HG02981 (cell line): Measurements from ENCODE around the gene PPP1R9B.

Experiments
- ATAC-seq: cut with Tn5 transposase; IDR thresholded peaks from one replicate; pipeline ENCODE4 v1.9.1; 2021; ENCODE audit warnings: mild to moderate bottlenecking, moderate library complexity; ENCODE audit not compliant: unreplicated experiment

Gene PPP1R9B

DNA sequence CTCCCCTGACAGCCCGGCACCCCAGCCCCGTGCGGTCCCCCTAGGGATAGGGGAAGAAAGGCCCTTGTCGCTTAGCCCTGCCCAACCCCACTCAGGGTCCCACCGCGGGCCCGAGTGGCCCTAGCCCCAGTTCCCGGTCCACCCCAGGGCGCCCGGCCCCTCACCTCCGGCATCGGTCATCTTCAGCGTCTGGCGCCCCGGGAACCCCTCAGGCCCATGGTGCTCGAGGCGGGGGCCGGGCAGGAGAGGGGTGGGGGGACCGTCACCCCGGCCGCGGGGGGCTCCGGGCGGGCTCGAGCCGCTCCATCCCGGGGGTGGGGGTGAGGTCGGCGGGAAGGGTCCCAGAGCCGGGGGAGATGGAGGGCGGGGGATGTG is 21.1 kb downstream of the PPP1R9B start:
- no peak for ATAC-seq

DNA sequence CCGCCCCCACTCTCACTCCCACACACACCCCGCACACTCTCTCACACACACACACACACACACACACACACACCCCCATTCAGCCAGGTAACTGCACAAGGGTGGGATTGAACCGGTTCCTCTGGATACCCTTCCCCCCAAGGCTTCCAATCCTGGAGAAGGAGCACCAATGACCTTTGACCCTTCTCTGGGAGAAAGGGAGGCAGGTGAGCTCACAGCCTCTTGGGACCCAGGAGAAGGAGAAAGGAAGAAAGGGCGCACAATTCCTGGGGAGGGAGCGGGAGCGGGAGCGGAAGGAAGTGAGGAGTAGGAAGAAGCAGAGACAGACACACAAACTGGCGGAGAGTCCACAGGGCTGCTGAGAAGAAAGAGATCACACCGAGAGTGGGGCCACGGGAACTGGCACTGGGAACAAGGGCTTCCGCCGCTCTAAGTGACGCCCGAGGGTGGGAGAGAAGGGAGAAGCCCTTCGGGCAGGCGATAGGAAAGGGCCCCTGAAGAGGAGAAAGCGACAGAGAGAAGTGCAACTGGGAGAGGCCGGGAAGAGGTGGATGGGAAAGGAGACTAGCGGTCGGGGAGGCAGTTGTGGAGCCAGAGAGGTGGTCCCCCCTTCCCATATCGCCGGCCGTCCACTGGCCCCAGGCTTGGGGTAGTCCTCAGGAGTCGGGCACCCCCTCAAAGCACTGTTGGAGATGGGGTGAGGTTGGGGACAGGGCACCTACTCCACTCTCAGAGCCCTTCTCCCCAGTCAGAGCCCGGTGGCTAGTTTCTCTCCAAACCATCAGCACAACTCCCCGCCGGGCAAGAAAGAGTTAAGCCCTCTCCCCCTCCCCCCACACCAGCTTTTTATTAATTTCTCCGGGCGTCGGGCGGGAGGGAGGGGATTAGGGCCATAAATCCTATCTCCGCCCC is 21.8 kb downstream of the PPP1R9B start:
- no peak for ATAC-seq

DNA sequence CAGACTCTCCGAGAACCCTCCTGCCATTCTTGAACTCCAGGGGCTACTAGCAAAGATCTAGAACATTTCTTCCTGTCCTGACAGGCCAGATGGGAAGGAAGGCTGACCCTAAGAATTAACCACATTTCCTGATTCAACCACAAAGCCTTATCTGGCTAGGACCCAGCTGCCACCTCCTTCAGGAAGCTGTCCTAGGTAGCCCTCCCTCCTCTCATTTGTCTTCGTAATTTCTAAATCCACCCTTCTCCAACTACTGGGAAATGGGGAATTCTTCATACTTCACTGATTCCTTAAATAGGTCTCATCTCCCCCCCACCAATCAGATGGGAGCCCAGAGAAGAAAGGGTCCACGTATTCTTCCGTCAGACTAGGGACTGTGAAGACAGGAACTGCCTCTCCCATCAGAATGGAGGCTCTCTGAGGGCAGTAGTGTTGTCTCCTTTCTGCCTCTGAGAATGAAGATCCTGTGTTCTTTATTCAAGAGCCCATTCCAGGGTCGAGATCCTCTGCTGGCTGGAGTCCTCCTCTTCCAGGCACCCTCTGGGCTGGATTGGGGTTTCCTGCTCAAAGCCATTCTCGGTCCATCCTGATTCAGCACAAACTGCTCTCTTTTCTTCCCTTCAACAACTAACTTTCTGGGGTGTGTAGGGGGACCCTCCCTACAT is 22.6 kb downstream of the PPP1R9B start:
- no peak for ATAC-seq

DNA sequence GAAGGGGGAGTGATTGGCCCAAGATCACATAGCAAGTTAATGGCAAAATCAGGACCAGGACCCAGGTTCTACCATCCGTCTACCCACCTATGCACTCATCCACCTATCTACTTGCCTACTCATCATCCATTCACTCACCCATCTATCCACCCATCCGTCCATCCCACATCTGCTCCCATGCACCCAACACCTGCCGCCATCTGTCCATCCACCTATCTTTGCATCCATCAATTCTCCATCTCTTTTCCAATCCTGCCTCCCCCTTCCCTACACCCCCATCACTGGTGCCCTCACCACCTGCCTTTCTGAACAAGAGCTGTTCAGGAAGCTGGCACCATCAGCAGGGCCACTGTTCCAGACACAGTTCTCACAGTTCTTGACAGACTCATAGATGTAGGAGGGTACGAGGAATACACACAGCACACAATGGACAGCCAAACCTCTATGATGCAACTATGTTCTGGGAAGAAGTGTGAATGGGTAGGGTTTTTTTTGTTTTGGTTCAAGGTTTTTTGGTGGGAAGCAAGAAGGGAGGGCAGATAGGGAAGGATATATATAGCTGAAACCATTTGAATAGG is 25.0 kb downstream of the PPP1R9B start:
- ATAC-seq: no peak

DNA sequence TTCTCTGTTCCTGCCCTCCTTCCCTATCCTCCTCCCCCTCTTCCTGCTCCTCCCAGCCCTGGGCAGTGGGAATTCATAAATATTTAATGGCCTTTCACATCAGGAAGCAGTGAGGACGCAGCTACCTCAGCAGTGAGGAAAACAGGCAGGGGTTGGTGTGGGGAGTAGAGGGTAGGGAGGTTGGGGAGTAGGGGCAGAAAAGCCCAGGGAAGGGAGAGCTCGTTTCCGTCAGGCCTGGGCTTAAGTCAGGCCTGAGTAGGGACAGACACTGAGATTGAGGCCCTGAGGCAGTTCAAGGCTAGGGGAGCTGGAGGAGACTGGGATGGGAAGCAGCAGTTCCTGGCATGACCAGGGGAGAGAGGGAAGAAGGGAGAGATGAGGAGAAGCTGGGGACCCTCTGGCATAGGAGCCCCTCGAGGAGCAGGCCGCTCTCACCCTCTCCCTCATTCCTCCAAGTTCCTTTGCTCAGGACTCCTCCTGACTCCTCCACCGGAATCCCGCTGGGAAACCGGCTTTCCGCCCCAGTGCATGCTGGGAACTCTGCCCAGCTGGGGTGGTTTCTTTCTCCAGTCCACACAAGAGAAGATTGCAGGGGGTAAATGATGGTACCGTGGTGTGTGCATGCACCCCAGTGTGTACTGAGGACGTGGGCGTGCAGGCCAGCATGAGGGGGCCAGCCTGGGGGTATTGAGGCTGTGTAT is 26.7 kb downstream of the PPP1R9B start:
- ATAC-seq: no peak

DNA sequence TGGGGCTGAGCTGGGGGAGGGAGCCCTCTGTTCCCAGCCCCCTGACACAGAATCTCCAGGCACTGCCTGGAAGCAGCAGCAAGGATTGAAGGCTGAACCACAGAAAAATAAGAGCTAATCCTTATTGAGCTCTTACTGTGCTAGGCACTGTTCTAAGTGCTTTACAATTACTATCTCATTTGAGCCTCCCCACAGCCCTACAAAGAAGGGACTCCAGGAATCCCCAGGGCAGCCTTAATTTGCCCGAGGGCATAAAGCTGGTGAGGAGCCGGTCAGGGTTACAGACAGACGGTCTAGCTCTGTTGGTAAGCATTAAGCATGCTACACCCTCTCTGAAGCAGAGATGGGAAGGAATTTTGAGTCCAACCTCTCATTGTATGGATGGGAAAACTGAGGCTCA is 27.5 kb downstream of the PPP1R9B start:
- ATAC-seq: no peak

DNA sequence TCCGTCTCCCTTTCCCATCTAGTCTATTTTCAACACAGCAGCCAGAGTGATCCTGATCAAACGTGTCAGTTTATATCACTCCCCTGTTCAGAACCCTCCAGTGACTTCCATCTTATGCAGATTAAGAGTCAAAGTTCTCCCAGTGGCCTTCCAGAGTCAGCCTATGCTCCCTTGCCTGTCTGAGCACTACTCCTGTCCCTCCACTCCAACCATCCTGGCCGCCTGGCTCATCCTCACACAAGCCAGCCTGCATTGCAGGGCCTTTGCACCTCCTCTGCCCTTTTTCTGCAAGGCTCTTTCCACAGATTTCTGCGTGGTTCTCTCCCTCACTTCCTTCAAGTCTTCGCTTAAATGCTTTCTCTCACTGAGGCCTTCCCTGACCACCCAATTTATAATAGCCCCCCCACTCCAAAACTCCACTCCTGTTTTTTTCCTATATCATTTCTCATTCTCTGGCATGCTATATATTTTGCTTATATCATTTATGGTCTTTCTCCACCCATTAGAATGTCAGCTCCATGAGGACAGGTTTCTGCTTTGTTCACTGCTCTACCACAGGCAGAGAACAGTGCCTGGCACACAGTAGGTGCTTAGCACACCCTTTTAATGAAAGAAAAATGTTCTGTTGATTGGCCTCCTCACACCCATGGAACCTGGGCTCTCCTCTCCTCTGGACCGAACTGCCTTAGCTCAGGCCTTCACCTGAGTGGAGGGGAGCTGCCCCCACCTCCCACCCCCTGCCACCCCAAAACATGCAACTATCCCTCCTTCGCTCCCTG is 29.8 kb downstream of the PPP1R9B start:
- ATAC-seq: no peak

DNA sequence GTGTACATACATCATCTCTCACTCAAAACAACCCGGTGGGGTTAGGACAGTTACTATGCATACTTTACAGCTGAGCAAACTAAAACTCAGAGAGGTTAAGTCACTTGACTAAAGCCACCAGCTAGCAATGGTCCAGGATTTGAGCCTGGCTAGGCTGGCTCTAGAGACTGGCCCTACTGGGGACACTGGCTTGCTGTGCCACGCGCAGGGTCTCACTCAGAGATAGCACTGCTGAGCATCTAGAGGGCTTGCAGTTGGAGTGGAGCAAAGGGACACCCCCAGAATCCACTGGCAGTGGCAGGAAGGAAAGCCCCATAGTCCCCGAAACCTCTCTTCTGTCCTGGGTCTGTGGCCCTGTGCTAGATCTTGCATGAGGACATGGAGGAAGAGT is 31.7 kb downstream of the PPP1R9B start:
- no peak for ATAC-seq

DNA sequence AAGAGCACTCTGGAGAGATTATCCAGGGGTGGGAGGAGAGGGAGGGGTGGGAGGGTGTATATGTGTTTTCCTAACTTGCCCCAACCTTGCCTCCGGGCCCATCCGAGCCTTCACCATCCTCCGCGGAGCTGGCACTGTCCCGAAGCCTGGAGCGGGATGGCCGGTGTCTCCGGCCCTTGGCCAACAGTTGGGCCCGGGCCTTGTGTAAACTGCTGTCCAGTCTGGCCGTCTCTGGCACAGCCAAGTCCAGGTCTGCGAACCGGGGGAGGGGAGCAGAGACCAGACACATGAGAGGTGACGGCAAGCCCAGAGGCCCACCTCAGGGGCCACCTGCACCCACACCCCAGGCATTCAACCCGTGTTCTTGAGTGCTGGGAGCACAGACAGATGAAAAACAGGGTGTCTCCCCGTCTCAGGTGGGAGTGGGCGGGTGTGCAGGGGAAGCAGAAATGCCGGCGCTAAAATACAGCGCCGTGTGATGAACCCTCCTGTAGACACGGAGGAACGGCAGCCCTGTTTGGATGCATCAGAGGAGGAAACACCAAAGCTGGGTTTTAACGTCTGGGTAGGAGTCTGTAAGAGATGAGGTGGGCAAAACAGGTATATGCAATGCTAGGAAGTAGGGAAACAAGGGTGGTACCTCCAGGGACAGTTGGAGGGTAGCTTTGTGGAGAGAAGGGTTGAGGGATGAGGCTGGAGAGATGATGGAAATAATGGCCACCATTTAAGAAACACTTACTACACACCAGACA is 32.2 kb downstream of the PPP1R9B start:
- no peak for ATAC-seq

DNA sequence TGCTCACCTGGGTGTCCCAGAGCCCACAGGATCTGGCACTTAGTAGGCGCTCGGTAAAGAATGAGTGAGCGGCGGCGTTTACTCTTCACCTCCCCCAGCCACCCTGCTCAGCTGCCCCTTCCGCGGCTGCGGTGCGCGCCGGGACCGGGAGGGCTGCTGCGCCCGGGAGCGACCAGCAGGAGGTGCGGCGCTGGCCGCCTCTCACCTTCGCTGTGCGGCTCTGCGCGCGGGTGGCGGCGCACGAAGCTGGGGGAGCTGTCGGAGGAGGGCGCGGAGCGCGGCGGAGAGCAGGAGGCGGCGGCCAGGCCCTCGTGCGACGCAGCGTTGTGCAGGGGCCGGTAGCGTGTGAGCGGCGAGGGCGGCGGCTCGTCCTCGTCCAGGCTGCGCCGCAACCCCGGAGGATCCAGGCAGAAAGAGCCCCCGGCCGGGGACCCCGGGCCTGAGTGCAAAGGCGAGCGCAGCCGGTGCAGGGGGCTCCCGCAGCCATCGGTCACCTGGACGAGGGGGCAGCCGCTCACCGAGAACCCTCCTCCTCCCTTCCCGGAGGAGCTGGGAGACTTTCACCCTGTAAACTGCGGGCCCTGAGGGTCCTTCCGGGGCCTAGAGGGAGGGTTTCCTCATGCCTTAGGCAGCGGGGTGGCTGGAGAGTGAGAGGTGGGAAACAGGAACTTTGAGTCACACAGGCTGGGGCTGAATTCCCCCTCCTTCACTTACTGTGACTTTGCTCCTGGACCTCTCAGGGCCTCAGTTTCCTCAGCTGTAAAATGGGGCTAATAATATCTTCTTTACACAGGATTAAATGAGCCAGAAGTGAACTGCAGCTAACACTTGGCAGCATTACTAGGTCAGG is 33.0 kb downstream of the PPP1R9B start:
- ATAC-seq: no peak

DNA sequence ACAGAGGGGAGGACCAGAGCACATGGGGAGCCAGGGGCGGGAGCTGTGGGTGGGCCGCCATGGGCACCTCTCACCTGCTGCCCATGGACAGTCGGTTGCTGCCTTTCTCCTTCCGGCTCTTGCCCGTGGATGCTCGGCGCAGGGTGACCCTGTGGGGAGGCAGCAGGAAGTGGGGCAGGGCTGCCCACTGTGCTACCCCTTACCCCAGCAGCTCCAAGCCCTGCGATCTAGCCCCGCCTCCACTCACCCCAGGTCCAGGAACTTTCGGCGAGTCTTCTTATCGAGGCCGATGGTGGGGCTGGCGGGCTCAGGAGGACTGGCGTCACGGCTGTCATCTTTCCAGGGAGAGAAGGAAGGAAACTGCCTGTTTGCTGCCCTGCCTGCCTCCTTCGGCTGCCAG is 34.7 kb downstream of the PPP1R9B start:
- no peak for ATAC-seq

DNA sequence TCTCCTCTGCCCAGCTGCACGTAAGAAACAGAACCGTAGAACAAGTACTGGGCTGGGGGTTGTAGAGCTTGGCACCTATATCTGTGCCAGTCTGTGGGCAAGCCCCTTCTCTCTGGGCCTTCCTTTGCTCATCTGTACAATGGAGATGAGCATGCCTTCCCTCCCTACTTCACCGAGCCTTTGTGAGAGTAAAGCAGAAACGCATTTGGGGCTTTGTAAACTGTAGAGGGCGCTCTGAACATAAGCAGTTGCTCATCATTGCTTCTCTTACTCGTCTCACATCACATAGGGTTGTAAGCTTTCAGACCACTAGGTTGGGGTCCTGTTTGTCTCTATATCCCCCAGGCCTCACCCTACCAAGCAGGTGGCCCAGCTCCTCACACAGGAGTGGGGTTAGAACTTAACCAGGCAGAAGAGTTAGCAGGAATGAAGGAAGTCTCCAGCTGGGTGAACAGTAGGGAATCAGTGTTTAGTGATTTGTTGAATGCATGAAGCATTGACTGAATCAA is 35.6 kb downstream of the PPP1R9B start:
- no peak for ATAC-seq

DNA sequence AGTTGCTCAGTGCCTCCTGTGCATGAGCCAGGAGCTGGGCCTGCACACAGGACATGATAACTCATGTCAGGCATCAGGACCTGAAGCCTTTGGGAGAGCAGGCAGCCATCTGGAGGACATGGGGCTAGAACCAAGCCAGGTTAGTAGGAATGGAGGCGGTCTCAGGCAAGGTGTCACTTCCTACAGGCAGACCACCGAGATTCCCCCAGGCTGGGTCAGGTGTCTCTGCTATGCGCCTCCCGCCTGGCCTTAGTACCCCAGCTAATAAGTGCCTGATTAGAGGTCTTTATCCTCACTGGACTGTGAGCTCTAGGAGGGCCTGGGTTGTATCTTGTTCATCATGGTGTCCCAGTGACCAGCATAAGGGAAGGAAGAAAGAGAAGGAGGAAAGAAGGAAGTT is 36.1 kb downstream of the PPP1R9B start:
- no peak for ATAC-seq

DNA sequence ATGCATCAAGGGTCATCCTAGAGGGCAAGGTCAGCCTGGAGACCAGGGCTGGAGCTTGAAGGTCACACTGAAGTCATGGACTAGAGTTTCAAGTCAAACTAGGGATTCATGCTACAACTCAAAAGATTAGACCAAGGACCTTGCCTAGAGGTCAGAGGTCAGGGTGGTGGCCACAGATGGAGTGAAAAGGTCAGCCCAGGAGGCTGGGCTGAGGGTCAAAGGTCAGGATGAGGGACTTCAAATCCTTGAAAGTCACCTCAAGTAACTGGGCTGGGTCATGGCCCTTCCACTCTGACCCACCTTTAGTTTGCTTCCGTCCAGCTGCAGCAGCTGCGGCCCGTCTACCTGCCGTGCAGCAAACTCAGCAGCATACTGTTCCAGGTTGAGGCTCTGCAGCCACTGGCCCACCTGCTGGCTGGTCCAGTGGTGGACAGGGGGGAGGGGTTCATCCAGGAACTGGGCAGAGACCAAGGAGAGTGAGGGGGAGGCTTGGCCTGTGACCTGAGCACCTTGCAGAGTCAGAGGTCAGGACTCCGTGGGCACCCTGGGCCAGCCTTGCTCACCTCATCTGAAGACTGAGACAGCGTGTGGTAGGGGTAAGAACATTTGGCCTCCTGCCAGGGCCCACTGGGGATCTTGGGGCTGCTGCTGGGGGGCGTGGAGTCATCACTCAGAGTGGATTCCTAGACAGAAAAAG is 36.7 kb downstream of the PPP1R9B start:
- no peak for ATAC-seq

DNA sequence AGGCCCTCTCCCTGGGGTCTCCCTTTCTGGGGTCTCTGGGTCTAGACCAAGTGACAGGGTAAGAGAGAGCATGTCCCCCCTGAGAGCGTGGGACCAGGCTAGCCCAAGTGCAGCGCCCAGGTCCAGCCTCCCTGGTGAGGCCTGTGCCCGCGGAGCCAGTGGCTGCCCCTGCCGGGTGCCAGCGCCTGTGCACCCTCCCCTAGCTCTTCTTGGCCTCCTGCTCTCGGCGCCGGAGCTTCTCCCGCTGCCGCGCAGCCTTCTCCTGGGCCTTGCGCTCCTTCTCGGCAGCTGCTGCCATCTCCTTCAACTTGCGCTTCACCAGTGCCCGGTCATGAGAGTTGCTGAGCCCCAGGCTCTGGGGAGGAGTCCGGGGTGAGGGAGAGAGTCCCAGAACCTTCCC is 37.8 kb downstream of the PPP1R9B start:
- ATAC-seq: no peak

DNA sequence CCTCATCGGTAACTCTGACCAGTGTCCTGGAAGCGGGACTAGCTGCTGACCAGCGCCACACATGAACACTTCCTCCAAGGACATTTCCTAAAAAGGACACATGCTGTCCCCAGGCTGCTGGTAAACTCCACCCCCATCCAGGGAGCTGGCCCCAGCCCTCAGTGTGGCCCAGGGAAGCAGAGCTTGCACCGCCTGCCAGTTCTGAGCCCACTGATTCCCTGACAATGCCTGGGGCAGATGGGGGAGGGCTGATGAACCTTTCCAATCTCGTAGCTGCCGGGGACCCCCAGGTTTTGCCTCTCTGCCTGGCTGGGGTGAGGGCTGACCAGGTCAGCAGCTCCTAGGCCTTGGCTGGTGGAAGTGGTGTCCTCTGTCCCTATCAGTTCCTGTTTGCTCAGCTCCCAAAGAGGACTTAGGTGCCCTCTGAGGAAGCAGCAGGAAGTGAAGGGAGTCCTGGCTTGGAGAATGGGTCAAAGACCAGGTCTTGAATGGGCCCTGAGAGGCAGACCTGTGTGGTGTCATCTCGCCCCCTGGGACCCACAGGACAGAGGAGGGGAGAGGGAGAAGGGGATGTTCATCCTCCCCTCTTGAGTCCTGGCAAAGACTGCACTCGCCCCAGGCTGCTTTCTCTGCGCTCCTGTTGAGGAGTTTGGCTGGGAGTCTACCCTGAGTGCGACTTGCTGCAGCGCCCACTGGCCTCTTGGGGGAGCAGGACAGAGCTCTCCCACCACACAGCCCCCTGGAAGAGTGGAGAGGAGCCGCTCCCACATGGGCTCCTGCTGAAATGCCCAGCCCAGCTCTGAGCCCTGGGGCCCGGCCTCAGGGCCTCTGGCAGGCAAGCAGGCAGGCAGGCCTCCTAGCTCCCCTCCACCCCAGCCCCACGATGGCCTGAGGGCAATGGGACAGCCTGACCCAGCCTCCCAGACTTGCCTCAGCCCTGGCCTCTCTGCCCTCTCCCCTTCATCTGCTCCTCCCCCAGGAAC is 38.5 kb downstream of the PPP1R9B start:
- ATAC-seq: no peak
